Stimulated activated naive B cell treated with anti-CD40 and anti-IgM and Interleukin-4, amounts not matched to agents 10 μg/mL and 1 μg/mL and 100 μg/mL, for 72 hours (primary cell): ENCODE results near the gene TKFC.

ENCODE experiments used
- ATAC-seq, 2 donors: fragments of 150-1000 bp; cut with Tn5 transposase; replicated peaks; 2 replicates each; pipeline ENCODE4 v1.10.0; 2021; ENCODE audit warnings: moderate library complexity in 1 of 2
- DNase-seq: peaks from one replicate; pipeline ENCODE4 v3.0.0; 2021
- H3K27ac Mint-ChIP-seq: one replicate; pipeline ENCODE4 v1.8.0; 2022; ENCODE audit warnings: mild to moderate bottlenecking, mixed read lengths
- H3K27me3 Mint-ChIP-seq, 2 donors: one replicate each; pipeline ENCODE4 v1.8.0; 2022; ENCODE audit warnings: mixed read lengths in 2 of 2
- H3K36me3 Mint-ChIP-seq, 2 donors: one replicate each; pipeline ENCODE4 v1.8.0; 2022; ENCODE audit warnings: mixed read lengths in 2 of 2, mild to moderate bottlenecking in 1 of 2
- H3K4me1 Mint-ChIP-seq, 2 donors: one replicate each; pipeline ENCODE4 v1.8.0; 2022; ENCODE audit warnings: mixed read lengths in 2 of 2, mild to moderate bottlenecking in 1 of 2
- H3K4me3 Mint-ChIP-seq, 2 donors: one replicate each; pipeline ENCODE4 v1.8.0; 2022; ENCODE audit warnings: mild to moderate bottlenecking in 2 of 2, mixed read lengths in 2 of 2, moderate library complexity in 1 of 2
- H3K9me3 Mint-ChIP-seq, 2 donors: one replicate each; pipeline ENCODE4 v1.8.0; 2022; ENCODE audit warnings: mixed read lengths in 2 of 2, mild to moderate bottlenecking in 1 of 2

TKFC gene

DNA sequence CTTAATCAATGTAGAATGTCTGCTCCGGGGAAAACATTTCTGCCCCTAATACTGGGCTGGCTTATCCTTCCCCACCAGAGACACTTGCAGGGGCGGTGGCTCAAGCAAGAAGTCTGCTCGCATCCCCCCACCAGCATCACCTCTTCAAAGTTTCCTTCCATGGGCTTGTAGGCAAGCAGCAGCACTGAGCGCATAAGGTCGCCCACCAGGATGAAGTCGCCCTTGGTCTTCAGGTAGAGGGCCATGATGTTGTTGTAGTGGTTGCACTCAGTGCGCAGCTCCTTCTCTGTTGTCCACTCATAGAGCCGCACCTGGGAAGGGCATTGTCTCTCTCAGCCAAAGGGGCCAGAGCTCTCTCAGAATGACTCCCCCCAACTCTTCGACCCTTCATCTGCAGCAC lies 29.3 kb upstream of the TKFC start:
- Mint-ChIP-seq H3K27ac (no peak overlapping the region), H3K9me3 (no peaks in the 10 kb centered on the region), H3K36me3 (peaks cover 26 to 46% of the 10 kb centered on the region in 2 donors), H3K27me3 (no peaks in the 10 kb centered on the region), H3K4me1 (peaks cover 3 to 4% of the 10 kb centered on the region in 2 donors), H3K4me3 (no peak overlapping the region)
- no peak for DNase-seq
- ATAC-seq, result no peak

- ATAC-seq (no peak), DNase-seq (no peak)
- Mint-ChIP-seq H3K27ac (no peak overlapping the region), H3K27me3 (no peaks in the 10 kb centered on the region), H3K4me3 (no peak overlapping the region), H3K4me1 (no peaks in the 10 kb centered on the region), H3K36me3 (peaks cover 22 to 42% of the 10 kb centered on the region in 2 donors), H3K9me3 (no peaks in the 10 kb centered on the region)
Observed at GRCh38 chr11:61305417-61305816, 27.6 kb upstream of the TKFC start.

DNA sequence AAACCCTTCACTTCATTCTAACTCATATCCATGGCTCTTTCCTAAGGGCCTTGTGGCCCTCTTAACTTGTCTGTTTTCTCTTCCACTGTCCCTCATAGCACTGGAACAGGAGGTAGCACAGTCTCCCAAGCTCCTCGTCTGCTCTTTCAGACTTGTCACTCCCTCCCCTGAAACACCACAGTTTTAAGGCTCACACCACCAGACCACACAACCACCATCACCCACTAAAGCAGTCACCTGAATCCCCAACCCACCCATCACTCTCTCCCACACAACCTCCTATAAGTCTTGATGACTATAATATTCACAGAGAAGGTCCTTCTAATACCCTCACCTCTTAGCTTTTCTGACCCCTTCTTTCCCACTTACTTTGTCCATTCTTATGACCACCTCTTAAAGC lies 26.8 kb upstream of the TKFC start:
- no peaks in the 10 kb centered on the region for H3K27me3 Mint-ChIP-seq
- no peaks in the 10 kb centered on the region for H3K9me3 Mint-ChIP-seq
- H3K4me3 Mint-ChIP-seq, result no peak overlapping the region
- no peaks in the 10 kb centered on the region for H3K4me1 Mint-ChIP-seq
- no peak for DNase-seq
- peaks cover 16 to 37% of the 10 kb centered on the region in 2 donors for H3K36me3 Mint-ChIP-seq
- no peak for ATAC-seq
- no peak overlapping the region for H3K27ac Mint-ChIP-seq

- no peaks in the 10 kb centered on the region for H3K27me3 Mint-ChIP-seq
- H3K27ac Mint-ChIP-seq, result no peak overlapping the region
- DNase-seq (no peak), ATAC-seq (no peak)
- no peaks in the 10 kb centered on the region for H3K4me1 Mint-ChIP-seq
- no peak overlapping the region for H3K4me3 Mint-ChIP-seq
- H3K36me3 Mint-ChIP-seq, result peaks cover 20 to 30% of the 10 kb centered on the region in 2 donors
- H3K9me3 Mint-ChIP-seq, result no peaks in the 10 kb centered on the region
Observed at GRCh38 chr11:61307354-61307753, 25.7 kb upstream of the TKFC start.

- Mint-ChIP-seq H3K4me1 (no peaks in the 10 kb centered on the region), H3K36me3 (peaks cover 28 to 34% of the 10 kb centered on the region in 2 donors), H3K27ac (no peak overlapping the region), H3K27me3 (no peaks in the 10 kb centered on the region), H3K9me3 (no peaks in the 10 kb centered on the region), H3K4me3 (no peak overlapping the region)
- no peak for DNase-seq
- no peak for ATAC-seq
Observed at GRCh38 chr11:61309141-61309540, 23.9 kb upstream of the TKFC start.

GRCh38 chr11:61309739-61310138 lies 23.3 kb upstream of the TKFC start:
- Mint-ChIP-seq H3K27ac (no peak overlapping the region), H3K4me1 (no peaks in the 10 kb centered on the region), H3K4me3 (no peak overlapping the region), H3K36me3 (peaks cover 28 to 33% of the 10 kb centered on the region in 2 donors), H3K27me3 (no peaks in the 10 kb centered on the region), H3K9me3 (no peaks in the 10 kb centered on the region)
- no peak for ATAC-seq
- DNase-seq, result no peak

GRCh38 chr11:61310749-61311148 lies 22.3 kb upstream of the TKFC start:
- no peak overlapping the region for H3K4me3 Mint-ChIP-seq
- no peak overlapping the region for H3K27ac Mint-ChIP-seq
- DNase-seq (no peak), ATAC-seq (no peak)
- H3K9me3 Mint-ChIP-seq, result no peaks in the 10 kb centered on the region
- H3K4me1 Mint-ChIP-seq, result no peaks in the 10 kb centered on the region
- H3K36me3 Mint-ChIP-seq, result peaks cover 27 to 32% of the 10 kb centered on the region in 2 donors
- no peaks in the 10 kb centered on the region for H3K27me3 Mint-ChIP-seq

- peaks cover 37 to 45% of the 10 kb centered on the region in 2 donors for H3K36me3 Mint-ChIP-seq
- no peaks in the 10 kb centered on the region for H3K9me3 Mint-ChIP-seq
- no peak overlapping the region for H3K4me3 Mint-ChIP-seq
- H3K27me3 Mint-ChIP-seq, result no peaks in the 10 kb centered on the region
- DNase-seq (no peak), ATAC-seq (no peak)
- H3K4me1 Mint-ChIP-seq, result no peaks in the 10 kb centered on the region
- no peak overlapping the region for H3K27ac Mint-ChIP-seq
Observed at GRCh38 chr11:61315260-61315659, 17.8 kb upstream of the TKFC start.

GRCh38 chr11:61325649-61326414 lies 7.2 kb upstream of the TKFC start:
- DNase-seq (no peak), ATAC-seq (no peak)
- no peak overlapping the region for H3K4me3 Mint-ChIP-seq
- H3K9me3 Mint-ChIP-seq, result no peaks in the 10 kb centered on the region
- peaks cover 42 to 62% of the 10 kb centered on the region in 2 donors for H3K36me3 Mint-ChIP-seq
- H3K27ac Mint-ChIP-seq, result no peak overlapping the region
- H3K4me1 Mint-ChIP-seq, result peaks cover 7 to 26% of the 10 kb centered on the region in 2 donors
- no peaks in the 10 kb centered on the region for H3K27me3 Mint-ChIP-seq

GRCh38 chr11:61327669-61328071 lies 5.4 kb upstream of the TKFC start:
- Mint-ChIP-seq H3K27ac (no peak overlapping the region), H3K27me3 (no peaks in the 10 kb centered on the region), H3K4me1 (peaks cover 22 to 44% of the 10 kb centered on the region in 2 donors), H3K36me3 (peaks cover 37 to 62% of the 10 kb centered on the region in 2 donors), H3K4me3 (no peak overlapping the region), H3K9me3 (no peaks in the 10 kb centered on the region)
- ATAC-seq (no peak), DNase-seq (no peak)

GRCh38 chr11:61328351-61328750 lies 4.7 kb upstream of the TKFC start:
- ATAC-seq (no peak), DNase-seq (no peak)
- Mint-ChIP-seq H3K4me1 (peaks cover 22 to 50% of the 10 kb centered on the region in 2 donors), H3K27ac (no peak overlapping the region), H3K4me3 (no peak overlapping the region), H3K36me3 (peaks cover 30 to 62% of the 10 kb centered on the region in 2 donors), H3K9me3 (no peaks in the 10 kb centered on the region), H3K27me3 (no peaks in the 10 kb centered on the region)

DNA sequence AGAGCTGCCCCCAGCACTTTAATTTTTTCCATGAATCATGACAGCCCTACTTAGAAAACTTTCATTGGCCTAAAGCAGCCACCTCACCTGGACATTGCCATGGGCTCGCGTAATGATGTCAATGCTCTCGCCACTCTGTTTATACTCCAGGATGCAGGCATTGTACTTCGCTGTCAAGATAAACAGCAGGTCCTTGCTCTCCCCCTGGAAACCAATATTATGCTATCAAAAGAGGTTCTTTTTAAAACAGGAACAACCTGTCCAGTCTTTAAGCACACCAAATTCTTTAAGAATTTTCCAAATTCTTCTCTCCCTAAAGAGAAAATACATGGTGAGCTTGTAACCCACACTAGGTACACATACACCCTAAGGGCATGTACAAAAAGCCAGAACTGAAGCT lies 3.2 kb upstream of the TKFC start:
- peak overlapping the region; percentile 5 for H3K27ac Mint-ChIP-seq
- DNase-seq, result no peak
- H3K27me3 Mint-ChIP-seq, result no peaks in the 10 kb centered on the region
- H3K36me3 Mint-ChIP-seq, result peaks cover 22 to 56% of the 10 kb centered on the region in 2 donors
- no peak overlapping the region for H3K4me3 Mint-ChIP-seq
- H3K9me3 Mint-ChIP-seq, result no peaks in the 10 kb centered on the region
- peaks cover 30 to 64% of the 10 kb centered on the region in 2 donors for H3K4me1 Mint-ChIP-seq
- no peak for ATAC-seq

- H3K27me3 Mint-ChIP-seq, result no peaks in the 10 kb centered on the region
- DNase-seq, result no peak
- H3K4me3 Mint-ChIP-seq, result peak overlapping the region; percentile 87 to 99
- no peak for ATAC-seq
- H3K27ac Mint-ChIP-seq, result peak overlapping the region; percentile 98
- peaks cover 38 to 72% of the 10 kb centered on the region in 2 donors for H3K4me1 Mint-ChIP-seq
- no peaks in the 10 kb centered on the region for H3K9me3 Mint-ChIP-seq
- peaks cover 18 to 41% of the 10 kb centered on the region in 2 donors for H3K36me3 Mint-ChIP-seq
Observed at GRCh38 chr11:61331651-61332050, 1.4 kb upstream of the TKFC start.

DNA sequence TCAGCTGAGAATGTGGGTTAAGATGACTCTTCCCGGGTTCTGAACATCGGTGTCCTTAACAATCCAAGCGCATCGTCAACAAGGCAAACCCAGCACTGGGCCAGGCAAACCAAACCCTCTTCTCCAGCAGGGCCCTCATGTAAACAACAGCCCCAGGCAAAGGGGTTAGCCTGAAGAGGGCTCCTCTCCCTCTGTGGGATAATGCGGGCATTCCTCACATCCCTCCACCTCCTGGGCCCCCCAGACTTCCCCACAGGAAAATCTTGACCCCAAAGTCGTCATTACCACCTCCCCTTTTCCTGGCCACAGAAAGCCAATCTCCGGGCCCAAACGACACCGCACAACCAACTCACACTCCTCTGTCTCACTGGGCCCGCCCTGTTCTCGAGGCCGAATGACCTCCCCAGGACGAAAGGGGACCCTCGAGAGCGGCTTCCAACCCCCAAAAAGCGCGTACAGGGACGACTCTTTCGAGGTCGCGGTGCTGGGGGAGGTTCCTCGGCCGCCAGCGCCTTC lies 689 bp upstream of the TKFC start:
- Mint-ChIP-seq H3K4me3 (peak overlapping the region; percentile 87 to 99), H3K27ac (peak overlapping the region; percentile 98), H3K27me3 (no peaks in the 10 kb centered on the region), H3K36me3 (peaks cover 18 to 41% of the 10 kb centered on the region in 2 donors), H3K4me1 (peaks cover 42 to 77% of the 10 kb centered on the region in 2 donors), H3K9me3 (no peaks in the 10 kb centered on the region)
- peak in 1 of 2 donors; percentile 1 for ATAC-seq
- no peak for DNase-seq
